NCI-H146 treated with DMSO at 0.1 percent for 48 hours (cell line): ENCODE results near the gene SPACA6.
"Not testable (repeated sequence)": the region's sequence is repeated elsewhere in the genome, so short reads cannot be mapped to it uniquely, and the experiment has no call there.

Source experiments
- DNase-seq: peaks from one replicate; lab custom pipeline; 2025; ENCODE audit not compliant: unreplicated experiment; lab: John Stamatoyannopoulos, UW

SPACA6 gene

GRCh38 chr19:51693260-51693659, at the start of gene SPACA6:
SPACA6 (plus strand) TSS chr19:51693330; CDS start chr19:51693527, 197 bp downstream.
- no peak for DNase-seq

- DNase-seq = no peak
Observed at GRCh38 chr19:51644636-51645271, 48.4 kb upstream of the SPACA6 start.

GRCh38 chr19:51646730-51647129, 46.4 kb upstream of the SPACA6 start, which contains the start of gene SIGLEC14:
SIGLEC14 (minus strand) TSS chr19:51646825; CDS start chr19:51646759, 66 bp downstream.
- DNase-seq = not testable (repeated sequence)

GRCh38 chr19:51647318-51647717, 45.8 kb upstream of the SPACA6 start:
- DNase-seq = no peak

GRCh38 chr19:51651216-51651846, 41.8 kb upstream of the SPACA6 start:
- no peak for DNase-seq

GRCh38 chr19:51652266-51652665, 40.9 kb upstream of the SPACA6 start:
- DNase-seq = no peak

- no peak for DNase-seq
Observed at GRCh38 chr19:51653162-51653561, 40.0 kb upstream of the SPACA6 start.

- no peak for DNase-seq
Observed at GRCh38 chr19:51654783-51655182, 38.3 kb upstream of the SPACA6 start.

GRCh38 chr19:51660975-51661600, 32.0 kb upstream of the SPACA6 start:
- DNase-seq = peak; percentile 47

- DNase-seq = no peak
Observed at GRCh38 chr19:51663650-51664049, 29.5 kb upstream of the SPACA6 start.

- DNase-seq = no peak
Observed at GRCh38 chr19:51664131-51664530, 29.0 kb upstream of the SPACA6 start.

- DNase-seq = no peak
Observed at GRCh38 chr19:51664997-51665396, 28.1 kb upstream of the SPACA6 start.

- no peak for DNase-seq
Observed at GRCh38 chr19:51668216-51668615, 24.9 kb upstream of the SPACA6 start.

- not testable (repeated sequence) for DNase-seq
Observed at GRCh38 chr19:51675911-51676565, 17.1 kb upstream of the SPACA6 start.

- no peak for DNase-seq
Observed at GRCh38 chr19:51676566-51677083, 16.5 kb upstream of the SPACA6 start.

- DNase-seq = no peak
Observed at GRCh38 chr19:51680474-51680873, 12.7 kb upstream of the SPACA6 start.

GRCh38 chr19:51681286-51681941, 11.7 kb upstream of the SPACA6 start:
- no peak for DNase-seq

- no peak for DNase-seq
Observed at GRCh38 chr19:51686171-51686570, 7.0 kb upstream of the SPACA6 start.

- peak; percentile 61 for DNase-seq
Observed at GRCh38 chr19:51687791-51688670, 5.1 kb upstream of the SPACA6 start.
